MM.1S (cell line): ENCODE measurements around the gene STARD10.

Source experiments
- CTCF ChIP-seq: fragments of 300-600 bp; sonication (generic); IDR thresholded peaks from 2 replicates; pipeline ENCODE4 v1.5.1; 2016; ENCODE audit warnings: antibody characterized with exemption, low read length, mixed read lengths
- EZH2 ChIP-seq: fragments of 300-600 bp; sonication (generic); optimal IDR thresholded peaks from 2 replicates; pipeline ENCODE3; 2017; ENCODE audit warnings: low read depth, mild to moderate bottlenecking, antibody characterized with exemption, low read length, mixed read lengths
- EZH2phosphoT487 ChIP-seq: fragments of 300-600 bp; sonication (generic); IDR thresholded peaks from 2 replicates; pipeline ENCODE4 v1.6.1; 2018; ENCODE audit warnings: antibody characterized with exemption, low read length

- TF ChIP-seq CTCF (no peak), EZH2 (no peak), EZH2phosphoT487 (no peak)
Measured at GRCh38 chr11:72725724-72726028, 68.2 kb downstream of the STARD10 start.
